Adipose tissue (tissue), 3 donors: ENCODE measurements around the gene ATP8A1. TPM values are rescaled to one million over a fixed set of nuclear protein-coding genes. Genes with fewer than 3 reads are reported as not detected.
"Not testable (repeated sequence)": the region's sequence is repeated elsewhere in the genome, so short reads cannot be mapped to it uniquely, and the experiment has no call there.

Source experiments
- H3K27ac ChIP-seq: one replicate; pipeline ENCODE4 v1.5.1; 2013; ENCODE audit warnings: low read depth, low read length
- WGBS, 3 donors: extraction: QIAGEN DNeasy Blood & Tissue Kit; methylation state at CpG; one replicate each; pipeline ENCODE4 v1.1.7; 2013; 5-methylcytosine and 5-hydroxymethylcytosine counted together
- polyA plus RNA-seq, 3 donors: library from polyadenylated mRNA; stranded (reverse); fragments of 200-250 nt; gene quantifications; one replicate each; pipeline ENCODE4 v1.2.3, GENCODE V29; 2013
- donor health status: healthy with polysubstance abuse.
- donor health status: Bipolar disorder and iron deficiency.
- donor health status: healthy.

Gene ATP8A1
- polyA plus RNA-seq, 3 donors = 4.3 to 6.3 (median 5.3) TPM

- H3K27ac ChIP-seq = not testable (repeated sequence)
- 64 to 82% (median 79%) methylated on average over 1 of the region's 1 CpG for WGBS, 3 donors
Observed at GRCh38 chr4:42461216-42461615, 195.7 kb downstream of the ATP8A1 start.

DNA sequence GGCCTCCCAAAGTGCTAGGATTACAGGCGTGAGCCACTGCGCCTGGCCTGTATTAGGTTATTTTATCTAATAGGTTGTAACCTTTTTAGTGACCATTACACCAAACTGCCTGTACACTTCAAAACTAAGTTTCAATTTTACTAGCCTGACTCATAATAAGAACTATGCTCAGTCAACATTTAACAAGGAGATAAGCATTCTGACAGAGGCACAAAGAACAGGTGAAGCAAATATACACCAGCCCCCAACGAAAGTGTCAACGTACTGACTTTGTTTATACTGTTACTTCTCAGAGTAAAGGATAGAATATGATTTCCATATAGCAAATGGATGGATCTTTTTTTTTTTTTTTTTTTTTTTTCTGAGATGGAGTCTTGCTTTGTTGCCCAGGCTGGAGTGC lies 196.9 kb downstream of the ATP8A1 start:
- H3K27ac ChIP-seq = no peak overlapping the region
- 39 to 82% (median 70%) methylated on average over 4 of the region's 4 CpGs for WGBS, 3 donors

GRCh38 chr4:42458657-42459056 lies 198.2 kb downstream of the ATP8A1 start:
- no peak overlapping the region for H3K27ac ChIP-seq
- WGBS, 3 donors = 65 to 84% (median 80%) methylated on average over 3 of the region's 3 CpGs

DNA sequence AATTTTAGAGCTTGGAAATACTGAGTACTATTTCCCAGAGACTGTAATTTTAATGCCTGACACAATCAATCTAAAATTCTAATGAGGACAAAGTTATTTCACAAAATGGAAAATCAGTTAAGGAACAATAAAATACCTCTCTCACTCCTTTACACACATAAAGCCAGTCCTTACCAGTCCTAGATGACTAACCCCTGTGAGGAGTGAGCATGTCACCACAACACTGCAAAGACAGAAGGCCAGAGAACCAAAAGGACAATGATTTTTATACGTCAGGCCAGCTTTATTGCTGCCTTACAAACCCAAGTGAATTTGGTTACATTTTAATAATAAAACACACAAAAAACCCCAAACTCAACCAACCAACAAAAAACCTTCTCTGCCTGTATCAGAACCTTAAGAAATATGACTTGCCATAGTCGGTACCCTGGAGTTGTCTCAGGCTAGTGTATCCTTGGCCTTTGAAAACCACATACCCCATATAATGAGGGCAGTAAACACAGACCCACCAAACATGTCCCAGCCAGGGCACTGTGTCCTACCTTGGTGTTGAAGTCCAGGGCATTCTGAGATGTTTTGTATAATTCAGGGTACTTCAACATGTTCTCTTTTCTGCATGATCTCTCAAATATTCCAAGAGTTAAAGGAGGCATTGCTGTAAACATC lies 202.0 kb downstream of the ATP8A1 start:
- WGBS, 3 donors = 84 to 95% (median 91%) methylated on average over 2 of the region's 2 CpGs
- no peak overlapping the region for H3K27ac ChIP-seq

GRCh38 chr4:42453612-42454011 lies 203.3 kb downstream of the ATP8A1 start:
- no peak overlapping the region for H3K27ac ChIP-seq
- WGBS, 3 donors = 89 to 96% (median 90%) methylated on average over 1 of the region's 1 CpG

GRCh38 chr4:42452823-42453222 lies 204.1 kb downstream of the ATP8A1 start:
- 53 to 87% (median 84%) methylated on average over 3 of the region's 3 CpGs for WGBS, 3 donors
- no peak overlapping the region for H3K27ac ChIP-seq

DNA sequence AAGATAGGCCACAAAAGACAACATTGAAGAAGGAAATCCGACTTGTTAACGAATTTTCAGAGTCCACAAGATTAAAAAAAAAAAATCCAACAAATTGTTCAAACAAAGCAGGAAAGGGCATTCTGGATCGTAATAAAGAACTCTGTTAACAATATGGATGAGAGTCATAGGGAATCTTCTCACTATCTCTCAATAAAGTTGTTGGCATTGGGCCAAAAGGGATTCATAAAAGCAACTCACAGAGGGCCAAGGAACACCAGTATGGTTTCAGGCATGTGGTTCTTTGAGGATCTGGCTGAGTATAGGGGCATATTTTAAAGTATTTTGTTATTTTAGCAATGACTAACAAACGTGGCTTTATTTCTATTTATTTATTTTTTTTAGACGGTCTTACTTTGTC lies 210.1 kb downstream of the ATP8A1 start:
- H3K27ac ChIP-seq = no peak overlapping the region
- 63 to 69% (median 63%) methylated on average over 5 of the region's 5 CpGs for WGBS, 3 donors

- no peak overlapping the region for H3K27ac ChIP-seq
- WGBS, 3 donors = 92 to 94% (median 92%) methylated on average over 5 of the region's 5 CpGs
Observed at GRCh38 chr4:42445038-42445437, 211.9 kb downstream of the ATP8A1 start.

DNA sequence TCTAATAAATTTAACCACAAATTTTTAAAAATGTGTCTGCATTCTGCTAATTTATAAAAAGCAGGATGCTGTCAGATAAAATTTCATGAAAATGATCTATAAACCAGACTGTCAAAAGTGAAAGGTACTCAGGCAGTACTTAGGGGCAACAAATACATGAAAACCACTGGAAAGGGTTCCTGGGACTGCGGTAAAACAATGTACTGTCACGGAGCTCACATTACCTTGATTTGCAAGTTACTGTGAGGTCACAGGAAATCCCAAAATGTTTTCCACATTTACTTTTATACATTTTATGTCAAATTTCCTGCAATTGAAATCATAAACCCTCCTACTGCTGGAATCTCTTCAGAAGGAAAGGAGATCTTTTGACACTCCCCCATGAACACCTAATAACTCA lies 214.3 kb downstream of the ATP8A1 start:
- 77 to 90% (median 81%) methylated on average over 2 of the region's 2 CpGs for WGBS, 3 donors
- H3K27ac ChIP-seq = no peak overlapping the region

GRCh38 chr4:42440083-42440482 lies 216.8 kb downstream of the ATP8A1 start:
- H3K27ac ChIP-seq = no peak overlapping the region
- WGBS, 3 donors = 92 to 98% (median 95%) methylated on average over 4 of the region's 4 CpGs

DNA sequence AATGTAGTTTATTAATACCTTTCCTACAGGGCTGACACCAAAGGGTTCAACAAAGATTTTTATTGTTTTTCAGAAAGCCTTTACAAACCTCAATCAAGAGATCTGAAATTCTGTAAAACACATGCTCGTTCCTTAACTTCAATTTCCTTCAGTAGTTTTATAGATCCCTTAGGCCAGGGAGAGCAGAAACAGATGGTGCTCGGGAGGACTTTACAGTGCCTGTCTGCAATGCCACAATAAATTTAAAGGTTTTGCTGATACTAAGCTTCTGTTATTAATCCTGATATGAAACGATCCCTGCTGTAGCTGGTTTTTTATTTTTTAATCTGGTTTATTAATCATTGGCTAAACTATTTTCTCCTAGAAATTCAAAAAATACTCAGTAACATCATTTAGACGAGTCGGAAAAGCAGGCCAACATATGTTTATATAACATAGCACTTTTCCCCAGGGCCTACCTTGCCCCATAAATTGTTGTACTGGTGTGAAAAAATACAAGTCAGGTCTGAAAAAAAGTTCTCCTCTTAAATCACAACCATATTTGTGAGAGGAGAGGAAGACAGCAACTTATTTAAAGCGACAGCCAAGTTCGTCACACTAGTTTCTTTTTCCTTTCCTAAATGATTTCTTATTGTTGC lies 219.9 kb downstream of the ATP8A1 start:
- no peak overlapping the region for H3K27ac ChIP-seq
- WGBS, 3 donors = 83 to 90% (median 84%) methylated on average over 7 of the region's 7 CpGs

GRCh38 chr4:42428036-42428435 lies 228.9 kb downstream of the ATP8A1 start:
- WGBS, 3 donors = 90 to 96% (median 95%) methylated on average over 2 of the region's 2 CpGs
- no peak overlapping the region for H3K27ac ChIP-seq

DNA sequence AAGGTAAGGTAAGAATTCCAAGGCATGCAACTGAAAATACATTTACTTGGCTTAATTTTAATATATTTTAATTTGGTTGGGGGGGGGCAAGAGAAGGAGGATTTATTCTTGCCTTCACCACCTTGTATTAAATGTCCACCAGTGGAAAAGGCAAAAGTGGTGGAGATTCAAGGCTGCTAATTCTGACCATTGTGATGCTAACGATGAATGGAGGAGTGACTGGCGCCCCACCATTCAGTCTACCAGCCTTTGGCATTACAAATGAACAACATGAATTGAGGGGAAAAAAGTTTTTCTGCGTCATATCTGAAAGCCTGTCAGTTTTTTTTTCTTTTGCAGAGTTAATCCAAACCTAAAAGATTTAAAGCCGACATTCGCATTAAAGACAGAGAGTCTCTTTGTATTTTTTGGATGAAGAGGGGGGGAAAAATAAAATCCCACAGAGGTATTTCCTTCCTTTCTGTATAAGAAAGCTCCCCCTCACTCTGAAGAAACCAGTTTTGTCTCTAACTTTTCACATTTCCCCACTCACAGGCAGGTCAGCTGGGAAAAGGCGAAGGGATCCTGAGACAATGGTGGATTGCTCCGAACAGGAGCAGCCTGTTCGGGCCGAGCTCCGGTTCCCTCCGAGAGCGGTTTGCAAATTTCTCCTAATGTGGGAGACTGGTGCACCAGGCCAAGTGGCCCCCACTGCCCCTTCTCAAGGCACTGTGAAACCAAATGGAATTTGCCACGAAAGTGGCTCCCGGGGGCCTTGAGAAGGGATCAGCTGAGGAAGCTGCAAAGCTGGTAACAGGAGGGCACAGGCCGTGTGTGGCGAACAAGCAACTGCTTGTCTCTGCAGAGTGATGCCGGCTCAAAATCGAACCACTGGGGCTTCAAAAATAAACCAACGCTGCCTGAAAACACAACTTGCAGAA lies 231.5 kb downstream of the ATP8A1 start:
- 88 to 95% (median 95%) methylated on average over 19 of the region's 19 CpGs for WGBS, 3 donors
- H3K27ac ChIP-seq = no peak overlapping the region

- WGBS, 3 donors = 81 to 93% (median 92%) methylated on average over 5 of the region's 5 CpGs
Observed at GRCh38 chr4:42420140-42420539, 236.8 kb downstream of the ATP8A1 start.

DNA sequence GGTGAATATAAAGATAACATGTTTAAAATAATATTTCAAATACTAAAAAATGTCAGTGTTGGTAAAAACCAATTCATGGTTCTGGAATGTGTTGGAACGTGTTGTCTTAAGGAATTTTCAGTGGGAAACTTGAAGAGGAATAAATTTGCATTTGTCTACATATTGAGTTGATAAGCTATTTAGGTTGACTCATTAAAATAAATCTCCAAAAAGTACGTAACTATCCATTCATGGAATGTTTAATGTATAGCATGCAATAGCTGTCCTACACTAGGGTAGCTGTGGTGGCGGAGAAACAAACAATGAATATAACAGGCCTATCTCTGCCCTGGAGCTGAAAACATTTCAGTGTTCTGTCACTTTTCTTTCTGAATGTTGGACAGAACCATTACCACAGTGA lies 239.4 kb downstream of the ATP8A1 start:
- 93% methylated on average over 3 of the region's 3 CpGs for WGBS, 3 donors
- no peak overlapping the region for H3K27ac ChIP-seq

More at GRCh38 chr4:42420140-42420539, 236.8 kb downstream of the ATP8A1 start:
- no peak overlapping the region for H3K27ac ChIP-seq

DNA sequence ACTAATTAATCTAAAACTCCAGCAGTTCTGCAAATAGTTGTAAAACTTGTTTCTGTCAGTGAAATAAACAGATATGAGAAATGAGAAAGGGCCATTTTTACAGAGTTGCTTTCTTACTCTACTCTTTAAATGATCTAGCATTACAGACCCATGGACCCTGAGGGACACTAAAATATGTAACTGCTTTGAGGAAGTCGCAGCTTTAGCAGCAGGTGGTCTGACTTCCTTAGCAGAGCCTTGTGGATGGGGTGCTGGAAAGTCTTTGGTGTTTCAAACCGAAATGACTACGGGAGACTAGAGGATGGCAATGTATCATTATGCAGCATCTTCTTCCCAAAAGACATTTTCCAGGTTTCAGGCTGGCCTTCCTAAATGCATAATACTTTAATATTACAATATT lies 240.9 kb downstream of the ATP8A1 start:
- 41 to 71% (median 61%) methylated on average over 3 of the region's 3 CpGs for WGBS, 3 donors
- H3K27ac ChIP-seq = no peak overlapping the region

DNA sequence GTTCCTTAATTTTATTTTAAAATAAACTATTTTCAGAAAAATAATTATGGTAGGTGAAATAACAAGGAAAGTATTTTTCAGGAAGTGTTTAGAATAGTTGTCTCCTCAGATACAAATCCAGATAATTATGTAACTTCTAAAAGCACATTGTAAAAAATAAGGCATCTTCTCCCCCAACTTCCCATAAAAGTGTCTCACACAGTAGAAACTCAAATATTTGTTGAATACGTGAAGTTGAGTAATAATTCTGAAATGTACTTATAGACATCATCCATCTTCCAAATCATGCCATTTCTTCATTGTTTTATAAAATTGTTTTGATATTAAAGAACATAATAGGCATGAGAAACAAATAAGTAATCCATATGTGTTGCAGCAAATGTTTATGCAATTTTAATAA lies 241.6 kb downstream of the ATP8A1 start:
- H3K27ac ChIP-seq = no peak overlapping the region
- 39 to 76% (median 62%) methylated on average over 1 of the region's 1 CpG for WGBS, 3 donors

DNA sequence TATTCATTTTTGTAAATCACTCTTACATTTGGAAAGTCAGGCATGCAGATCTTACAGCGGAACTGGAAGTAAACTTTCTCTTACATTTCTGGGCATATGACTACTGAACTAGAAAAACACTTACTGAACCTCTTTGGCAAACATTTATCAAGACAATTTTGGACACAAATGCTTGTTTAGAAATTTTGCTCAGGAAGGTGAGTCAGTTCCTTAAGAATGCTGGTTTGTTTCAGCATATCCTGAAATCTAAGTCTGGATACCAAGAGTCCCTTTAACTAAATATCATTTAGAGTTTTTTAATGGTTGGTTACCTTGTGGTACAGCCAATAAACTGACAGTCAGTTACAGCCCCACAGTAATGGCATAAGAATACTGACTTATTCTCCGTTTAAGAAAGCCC lies 244.7 kb downstream of the ATP8A1 start:
- no peak overlapping the region for H3K27ac ChIP-seq
- WGBS, 3 donors = 55 to 76% (median 58%) methylated on average over 2 of the region's 2 CpGs

- 68 to 90% (median 71%) methylated on average over 4 of the region's 4 CpGs for WGBS, 3 donors
- H3K27ac ChIP-seq = no peak overlapping the region
Observed at GRCh38 chr4:42411803-42412202, 245.1 kb downstream of the ATP8A1 start.
